WI38 (cell line): ENCODE measurements around the gene SCAPER.
A peak's percentile ranks its signal among the peaks of the same experiment; 100 is the strongest.

Experiments
- H3K4me3 ChIP-seq: 2 replicates; pipeline ENCODE4 v1.5.1; 2011; ENCODE audit warnings: low read depth, mild to moderate bottlenecking, control low read depth, low read length
- TF ChIP-seq, protein P1 (sequence below): IDR thresholded peaks from 2 replicates; pipeline ENCODE4 v1.5.1; 2012; ENCODE audit warnings: low read depth, mild to moderate bottlenecking, control low read depth, low read length

The SCAPER gene

DNA sequence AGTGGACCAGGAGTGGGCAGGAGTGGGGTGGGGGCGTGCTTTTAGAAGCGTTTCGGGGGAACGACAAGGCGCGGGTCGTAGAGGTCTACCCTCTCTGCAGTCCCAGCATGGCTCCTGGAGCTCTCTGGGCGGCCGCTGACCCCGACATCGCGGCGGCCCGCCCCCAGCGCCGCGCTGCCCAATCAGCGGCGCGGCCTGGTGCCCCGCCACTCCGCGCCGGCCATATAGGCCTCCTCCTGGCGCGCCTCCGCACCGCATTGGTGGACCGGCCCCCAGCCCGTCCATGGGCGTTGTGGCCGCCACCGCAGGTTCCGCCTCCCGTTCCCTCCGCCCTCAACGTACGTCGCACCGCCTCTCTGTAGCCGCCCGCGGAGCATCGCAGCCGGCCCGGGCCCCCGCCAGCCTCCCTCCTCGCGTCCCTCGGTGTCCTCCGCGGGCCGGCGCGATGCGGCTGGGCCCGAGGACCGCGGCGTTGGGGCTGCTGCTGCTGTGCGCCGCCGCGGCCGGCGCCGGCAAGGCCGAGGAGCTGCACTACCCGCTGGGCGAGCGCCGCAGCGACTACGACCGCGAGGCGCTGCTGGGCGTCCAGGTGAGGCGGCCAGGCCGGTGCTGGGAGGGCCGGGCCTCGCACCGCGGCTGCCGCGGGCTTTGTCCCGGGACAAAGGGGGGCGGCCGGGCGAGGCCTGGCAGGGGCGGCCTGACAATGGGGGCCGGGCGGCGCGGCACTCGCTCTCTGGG lies 26.4 kb upstream of the SCAPER start, which contains the start of gene RCN2:
Gene RCN2, plus strand, starts transcription at position 353 of the 738 bp plus-strand sequence. Its CDS starts 93 bp downstream, at position 446.
- TF ChIP-seq, protein P1, sequence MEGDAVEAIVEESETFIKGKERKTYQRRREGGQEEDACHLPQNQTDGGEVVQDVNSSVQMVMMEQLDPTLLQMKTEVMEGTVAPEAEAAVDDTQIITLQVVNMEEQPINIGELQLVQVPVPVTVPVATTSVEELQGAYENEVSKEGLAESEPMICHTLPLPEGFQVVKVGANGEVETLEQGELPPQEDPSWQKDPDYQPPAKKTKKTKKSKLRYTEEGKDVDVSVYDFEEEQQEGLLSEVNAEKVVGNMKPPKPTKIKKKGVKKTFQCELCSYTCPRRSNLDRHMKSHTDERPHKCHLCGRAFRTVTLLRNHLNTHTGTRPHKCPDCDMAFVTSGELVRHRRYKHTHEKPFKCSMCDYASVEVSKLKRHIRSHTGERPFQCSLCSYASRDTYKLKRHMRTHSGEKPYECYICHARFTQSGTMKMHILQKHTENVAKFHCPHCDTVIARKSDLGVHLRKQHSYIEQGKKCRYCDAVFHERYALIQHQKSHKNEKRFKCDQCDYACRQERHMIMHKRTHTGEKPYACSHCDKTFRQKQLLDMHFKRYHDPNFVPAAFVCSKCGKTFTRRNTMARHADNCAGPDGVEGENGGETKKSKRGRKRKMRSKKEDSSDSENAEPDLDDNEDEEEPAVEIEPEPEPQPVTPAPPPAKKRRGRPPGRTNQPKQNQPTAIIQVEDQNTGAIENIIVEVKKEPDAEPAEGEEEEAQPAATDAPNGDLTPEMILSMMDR = no peak
- H3K4me3 ChIP-seq = peak within 1 kb of the TSS; percentile 84

DNA sequence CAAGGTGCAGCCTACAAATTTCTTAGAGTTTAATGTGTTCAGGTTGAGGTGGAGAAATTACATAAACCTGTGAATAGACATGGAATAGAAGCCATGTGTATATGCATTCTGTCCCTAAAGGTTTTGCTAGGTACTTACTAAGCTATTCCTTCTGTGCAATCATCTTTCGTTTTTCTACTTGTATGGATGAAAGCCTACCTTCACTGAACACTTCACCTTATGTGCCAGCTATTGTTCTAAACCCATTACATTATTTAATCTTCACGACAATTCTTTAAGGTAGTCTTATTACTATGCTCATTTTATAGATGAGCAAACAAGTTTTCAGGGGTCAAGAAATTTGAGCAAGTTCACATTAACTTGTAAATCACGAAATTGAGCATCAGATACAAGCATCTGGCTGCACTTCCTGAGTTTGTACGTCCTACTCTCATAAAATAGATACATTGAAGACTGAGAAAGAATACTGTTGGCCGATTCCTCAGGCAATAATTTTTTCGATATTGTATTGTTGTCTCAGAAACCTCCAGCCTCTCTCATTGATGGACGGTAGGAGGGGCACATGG lies 25.8 kb upstream of the SCAPER start:
- peak overlapping the region; percentile 84 for H3K4me3 ChIP-seq
- TF ChIP-seq, protein P1 = no peak

DNA sequence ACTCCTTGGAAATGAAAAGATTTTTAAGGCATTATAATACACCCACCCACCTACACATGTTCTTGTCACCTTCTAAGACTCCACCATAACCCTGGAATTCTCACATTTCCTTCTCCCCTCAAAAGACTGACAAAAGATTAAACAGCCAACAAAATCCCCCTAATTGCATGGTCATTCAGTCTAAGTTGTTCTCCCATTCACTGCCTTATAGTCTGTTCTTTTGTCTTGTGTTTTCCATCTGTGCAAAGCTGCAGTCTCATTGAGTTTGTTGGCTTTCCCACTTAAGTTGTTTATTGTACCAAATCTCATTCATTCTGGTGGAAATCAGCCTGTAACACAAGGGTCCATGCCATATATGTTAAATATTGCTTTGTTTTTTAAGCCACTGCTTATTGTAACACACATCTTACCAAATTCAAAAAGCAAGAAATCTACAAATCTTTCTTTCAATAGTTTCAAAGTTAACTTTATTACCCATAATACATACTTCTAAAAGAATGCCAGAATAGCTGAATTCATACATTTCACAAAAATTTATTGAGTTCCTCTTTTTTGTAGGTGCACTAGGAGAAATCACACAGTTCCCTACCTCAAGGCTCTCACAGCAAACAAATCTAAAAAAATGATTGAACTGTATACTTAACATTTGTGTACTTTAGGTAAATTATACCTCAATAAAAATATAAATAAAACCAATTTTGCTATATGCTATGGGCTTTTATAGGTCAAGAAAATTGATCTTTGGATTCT lies 24.0 kb upstream of the SCAPER start:
- TF ChIP-seq, protein P1 = no peak
- H3K4me3 ChIP-seq = no peak overlapping the region

DNA sequence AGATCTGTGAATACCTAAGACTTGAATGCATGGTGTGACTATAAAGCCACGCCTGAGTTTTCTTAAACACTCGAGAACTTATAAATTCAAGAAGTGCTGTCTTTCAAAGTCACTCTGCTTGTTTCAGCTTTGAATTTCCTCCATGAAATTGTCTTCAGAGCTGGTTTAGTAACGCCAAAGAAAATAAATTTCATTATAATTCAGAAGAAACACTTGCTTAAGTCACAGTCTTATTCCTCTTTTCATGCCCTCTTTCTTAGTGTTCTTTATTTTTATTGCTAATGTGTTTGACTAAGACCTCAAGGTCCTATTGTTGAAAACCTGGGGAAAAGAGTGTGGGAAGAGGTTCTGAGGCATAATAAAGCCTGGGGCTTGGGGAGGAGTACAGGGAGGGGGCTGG lies 23.1 kb upstream of the SCAPER start:
- H3K4me3 ChIP-seq = no peak overlapping the region
- TF ChIP-seq, protein P1 = no peak

DNA sequence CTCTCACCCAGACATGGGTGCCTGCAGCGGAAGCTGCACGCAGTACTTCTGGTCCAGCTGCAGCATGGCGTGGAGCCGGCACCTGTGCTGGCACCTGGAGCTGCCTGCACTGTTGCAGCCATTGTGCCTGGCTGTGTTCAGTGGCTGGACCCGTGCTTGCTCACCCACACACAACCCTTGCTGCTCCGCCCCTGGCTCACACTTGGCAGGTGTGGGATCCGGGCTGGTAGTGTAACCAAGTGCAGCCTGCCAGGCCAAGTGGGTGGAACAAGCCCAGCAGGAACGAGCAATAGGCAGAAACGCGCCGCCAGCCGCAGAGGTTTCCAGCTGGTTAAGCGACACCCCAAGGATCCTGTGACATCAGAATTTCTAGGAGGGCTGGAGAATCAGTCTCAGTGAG lies 11.2 kb upstream of the SCAPER start:
- TF ChIP-seq, protein P1 = no peak
- H3K4me3 ChIP-seq = no peak overlapping the region

DNA sequence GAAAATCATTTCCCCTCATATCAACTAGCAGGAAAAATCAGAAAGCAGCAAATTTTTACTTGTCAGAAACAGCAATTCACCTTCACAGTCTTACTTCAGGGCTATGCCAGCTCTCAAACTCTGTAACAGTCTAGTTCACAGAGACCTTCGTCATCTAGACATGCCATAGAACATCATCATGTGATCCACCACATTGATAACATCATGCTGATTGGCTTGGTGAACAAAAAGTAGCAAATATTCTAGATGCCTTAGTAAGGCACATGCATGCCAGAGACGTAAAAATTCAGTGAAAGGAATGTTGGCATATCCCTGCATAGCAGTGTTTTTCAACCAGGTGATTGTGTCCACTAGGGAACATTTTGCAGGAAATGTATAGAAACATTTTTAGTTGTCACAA lies 8.6 kb upstream of the SCAPER start:
- H3K4me3 ChIP-seq = no peak overlapping the region
- TF ChIP-seq, protein P1 = no peak

DNA sequence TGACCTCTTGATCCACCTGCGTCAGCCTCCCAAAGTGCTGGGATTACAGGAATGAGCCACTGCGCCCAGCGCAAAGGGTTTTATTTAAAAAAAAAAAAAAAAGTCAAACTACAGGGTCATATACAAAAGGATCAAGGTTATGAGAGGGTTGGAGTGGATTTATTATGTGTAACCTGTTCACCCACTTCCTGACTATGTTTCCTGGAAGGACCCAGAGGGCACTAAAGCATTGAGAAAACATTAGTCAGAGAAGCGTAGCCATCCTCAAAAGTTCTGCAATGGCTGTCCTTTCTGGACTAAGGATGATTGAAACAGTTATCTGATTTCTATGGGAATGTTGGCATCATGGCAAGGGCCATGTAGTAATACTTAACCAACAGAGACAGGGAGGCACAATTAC lies 7.3 kb upstream of the SCAPER start:
- TF ChIP-seq, protein P1 = no peak

More for the DNA sequence above, 7.3 kb upstream of the SCAPER start:
- no peak overlapping the region for H3K4me3 ChIP-seq
